HEK293 (cell line): Measurements from ENCODE around the gene MTMR4.

ENCODE experiments used
- CTCF ChIA-PET: fragments of 350-600 bp; formaldehyde crosslinking; extraction: SDS; loops from one replicate; lab custom pipeline; 2021; ENCODE audit warnings: antibody characterized with exemption; lab: Yijun Ruan, JAX
- POLR2A ChIA-PET: fragments of 300-600 bp; formaldehyde crosslinking; extraction: SDS; loops from one replicate; lab custom pipeline; 2020; ENCODE audit warnings: antibody characterized with exemption, inconsistent platforms; lab: Yijun Ruan, JAX
- H3K27ac ChIP-seq: fragments of 200-500 bp; sonication (Bioruptor generic); 2 replicates; pipeline ENCODE4 v1.5.1; 2014; ENCODE audit warnings: low read depth, low read length, control low read depth, inconsistent platforms; ENCODE audit errors: extremely low read depth
- H3K36me3 ChIP-seq, 2 experiments: fragments of 200-500 bp in 1 of 2; sonication (Bioruptor generic) in 1 of 2; 1 replicate in 1 of 2; 2 replicates in 1 of 2; pipeline ENCODE4 v1.5.1; 2014 to 2017; ENCODE audit warnings: inconsistent platforms in 2 of 2, low read length in 2 of 2; ENCODE audit not compliant: control insufficient read depth in 2 of 2, insufficient read depth in 1 of 2
- H3K4me1 ChIP-seq: fragments of 200-500 bp; sonication (Bioruptor generic); 2 replicates; pipeline ENCODE4 v1.5.1; 2014; ENCODE audit warnings: mild to moderate bottlenecking, low read length, inconsistent platforms; ENCODE audit not compliant: control insufficient read depth, insufficient read depth
- H3K4me3 ChIP-seq: 2 replicates; pipeline ENCODE4 v1.5.1; 2011; ENCODE audit warnings: low read depth, mild to moderate bottlenecking, control low read depth, low read length, moderate library complexity
- H3K9me3 ChIP-seq: fragments of 200-500 bp; sonication (Bioruptor generic); 2 replicates; pipeline ENCODE4 v1.5.1; 2014; ENCODE audit warnings: low read depth, low read length, inconsistent platforms; ENCODE audit not compliant: control insufficient read depth, insufficient read depth
- HOXA7 ChIP-seq: sonication (generic); formaldehyde crosslinking; IDR thresholded peaks from 2 replicates; pipeline ENCODE4 v1.8.1; 2022; ENCODE audit warnings: missing genetic modification reagents, borderline replicate concordance
- RBAK ChIP-seq: fragments of 450-650 bp; formaldehyde crosslinking; IDR thresholded peaks from 2 replicates; pipeline ENCODE4 v1.5.1; 2016; ENCODE audit warnings: missing biosample characterization, missing genetic modification characterization
- SP7 ChIP-seq: fragments of 450-650 bp; formaldehyde crosslinking; IDR thresholded peaks from 2 replicates; pipeline ENCODE4 v1.5.1; 2016; ENCODE audit warnings: missing biosample characterization, missing genetic modification characterization
- TCF7L2 ChIP-seq: IDR thresholded peaks from 2 replicates; pipeline ENCODE4 v1.6.1; 2011; ENCODE audit warnings: low read depth, mild to moderate bottlenecking, inconsistent platforms, low read length, moderate library complexity, borderline replicate concordance
- ZBTB20 ChIP-seq: fragments of 450-650 bp; formaldehyde crosslinking; IDR thresholded peaks from 2 replicates; pipeline ENCODE4 v1.5.1; 2016; ENCODE audit warnings: missing biosample characterization, missing genetic modification characterization
- ZBTB44 ChIP-seq: fragments of 450-650 bp; IDR thresholded peaks from 2 replicates; pipeline ENCODE4 v1.5.1; 2018; ENCODE audit warnings: missing biosample characterization, mild to moderate bottlenecking, missing genetic modification characterization
- ZBTB8A ChIP-seq: fragments of 450-650 bp; formaldehyde crosslinking; IDR thresholded peaks from 2 replicates; pipeline ENCODE4 v1.5.1; 2016; ENCODE audit warnings: missing biosample characterization, missing genetic modification characterization
- ZNF148 ChIP-seq: fragments of 450-650 bp; formaldehyde crosslinking; IDR thresholded peaks from 2 replicates; pipeline ENCODE4 v1.5.0; 2017; ENCODE audit warnings: missing biosample characterization, missing genetic modification characterization, borderline replicate concordance
- ZNF239 ChIP-seq: fragments of 450-650 bp; formaldehyde crosslinking; IDR thresholded peaks from 2 replicates; pipeline ENCODE4 v1.5.1; 2016; ENCODE audit warnings: missing biosample characterization, missing genetic modification characterization
- ZNF26 ChIP-seq: fragments of 450-650 bp; formaldehyde crosslinking; IDR thresholded peaks from 2 replicates; pipeline ENCODE4 v1.5.1; 2016; ENCODE audit warnings: missing biosample characterization, missing genetic modification characterization
- ZNF37A ChIP-seq: fragments of 450-650 bp; IDR thresholded peaks from 2 replicates; pipeline ENCODE4 v1.5.1; 2018; ENCODE audit warnings: missing biosample characterization, missing genetic modification characterization
- ZNF416 ChIP-seq: fragments of 450-650 bp; formaldehyde crosslinking; IDR thresholded peaks from 2 replicates; pipeline ENCODE4 v1.5.1; 2016; ENCODE audit warnings: missing biosample characterization, missing genetic modification characterization
- ZNF473 ChIP-seq: fragments of 450-650 bp; formaldehyde crosslinking; IDR thresholded peaks from 2 replicates; pipeline ENCODE4 v1.5.1; 2017; ENCODE audit warnings: missing biosample characterization, missing genetic modification characterization
- ZNF529 ChIP-seq: fragments of 450-650 bp; formaldehyde crosslinking; IDR thresholded peaks from 2 replicates; pipeline ENCODE4 v1.5.1; 2017; ENCODE audit warnings: missing genetic modification characterization, missing biosample characterization; ENCODE audit not compliant: insufficient replicate concordance
- ZNF585B ChIP-seq: fragments of 450-650 bp; formaldehyde crosslinking; IDR thresholded peaks from 2 replicates; pipeline ENCODE4 v1.5.1; 2016; ENCODE audit warnings: missing biosample characterization, missing genetic modification characterization
- ZNF629 ChIP-seq: fragments of 450-650 bp; formaldehyde crosslinking; IDR thresholded peaks from 2 replicates; pipeline ENCODE4 v1.5.1; 2017; ENCODE audit warnings: missing biosample characterization, missing genetic modification characterization
- ZNF658 ChIP-seq: fragments of 450-650 bp; formaldehyde crosslinking; IDR thresholded peaks from 2 replicates; pipeline ENCODE4; 2016; ENCODE audit warnings: missing biosample characterization, missing genetic modification characterization
- ZNF701 ChIP-seq: fragments of 450-650 bp; formaldehyde crosslinking; IDR thresholded peaks from 2 replicates; pipeline ENCODE4 v1.5.1; 2016; ENCODE audit warnings: missing biosample characterization, missing genetic modification characterization
- TF ChIP-seq, protein P1 (sequence below): fragments of 450-650 bp; formaldehyde crosslinking; IDR thresholded peaks from 2 replicates; pipeline ENCODE4 v1.5.1; 2017; ENCODE audit warnings: missing biosample characterization, missing genetic modification characterization
- TF ChIP-seq, protein P2 (sequence below): fragments of 450-650 bp; formaldehyde crosslinking; IDR thresholded peaks from 2 replicates; pipeline ENCODE4 v1.5.1; 2017; ENCODE audit warnings: missing biosample characterization, missing genetic modification characterization
- TF ChIP-seq, protein P3 (sequence below): fragments of 450-650 bp; formaldehyde crosslinking; IDR thresholded peaks from 2 replicates; pipeline ENCODE4 v1.5.1; 2016; ENCODE audit warnings: missing biosample characterization, missing genetic modification characterization, borderline replicate concordance

The MTMR4 gene

DNA sequence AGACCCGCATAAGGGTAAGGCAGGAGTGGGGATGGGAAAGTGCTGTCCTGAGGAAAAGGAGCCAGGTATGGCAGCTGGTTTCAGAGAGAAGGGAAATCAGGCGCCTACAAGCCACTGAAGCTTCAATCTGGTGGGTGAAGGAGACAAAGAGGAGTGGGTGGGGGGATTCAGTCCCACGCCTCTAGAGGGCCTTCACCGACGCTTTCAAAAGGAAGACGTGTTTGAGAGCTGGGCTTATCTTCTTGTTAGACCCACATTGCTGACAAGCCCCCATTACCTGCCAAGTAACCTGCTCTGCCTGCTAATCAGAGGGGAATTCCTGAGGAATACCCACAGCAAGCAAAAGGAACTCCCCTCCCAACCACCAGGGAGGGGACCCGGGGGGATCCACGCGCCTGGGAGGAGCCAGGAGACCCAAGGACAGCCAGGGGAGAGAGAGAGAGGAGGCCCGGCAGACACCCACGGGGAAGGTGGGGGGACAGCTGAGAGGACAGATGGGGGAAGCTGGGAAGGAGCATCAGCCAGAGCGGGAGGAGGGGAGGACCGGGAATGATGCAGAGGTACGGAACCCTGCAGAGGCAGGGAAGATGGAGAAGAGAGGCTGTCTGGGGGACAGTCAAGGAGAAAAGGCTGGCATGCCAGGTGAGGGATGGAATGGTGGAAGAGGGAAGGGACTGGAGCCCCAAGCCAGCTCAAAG is 1.0 kb downstream of the MTMR4 start:
- H3K4me1 ChIP-seq = peaks cover 3% of the 10 kb centered on the region; the same call in 1 of the 2 replicates
- H3K9me3 ChIP-seq = no peaks in the 10 kb centered on the region
- peaks cover 37 to 50% of the 10 kb centered on the region in 2 experiments for H3K36me3 ChIP-seq
- peak overlapping the region; percentile 76; the same call in 1 of the 2 replicates for H3K27ac ChIP-seq
- CTCF ChIA-PET = interaction anchor here (0.6 kb wide), 1 partner anchor 231 kb away, joined by 3 read pairs; no protein-coding TSS in a partner anchor
- POLR2A ChIA-PET = interaction anchor here (0.5 to 2.1 kb wide), 5 partner anchors 21 to 161 kb away, joined by 3 to 26 read pairs (median 6); partner anchors contain the start of genes RNF43 and SUPT4H1
- peak overlapping the region; percentile 74 for H3K4me3 ChIP-seq
- TF ChIP-seq HOXA7 (CRISPR knock-in tag) = no peak
- TF ChIP-seq ZNF701 (tag by site-specific recombination) = no peak
- no peak for TF ChIP-seq ZNF239 (tag by site-specific recombination)
- no peak for TF ChIP-seq ZNF473 (tag by site-specific recombination)
- TF ChIP-seq ZBTB8A (tag by site-specific recombination) = no peak
- TF ChIP-seq, protein P1, sequence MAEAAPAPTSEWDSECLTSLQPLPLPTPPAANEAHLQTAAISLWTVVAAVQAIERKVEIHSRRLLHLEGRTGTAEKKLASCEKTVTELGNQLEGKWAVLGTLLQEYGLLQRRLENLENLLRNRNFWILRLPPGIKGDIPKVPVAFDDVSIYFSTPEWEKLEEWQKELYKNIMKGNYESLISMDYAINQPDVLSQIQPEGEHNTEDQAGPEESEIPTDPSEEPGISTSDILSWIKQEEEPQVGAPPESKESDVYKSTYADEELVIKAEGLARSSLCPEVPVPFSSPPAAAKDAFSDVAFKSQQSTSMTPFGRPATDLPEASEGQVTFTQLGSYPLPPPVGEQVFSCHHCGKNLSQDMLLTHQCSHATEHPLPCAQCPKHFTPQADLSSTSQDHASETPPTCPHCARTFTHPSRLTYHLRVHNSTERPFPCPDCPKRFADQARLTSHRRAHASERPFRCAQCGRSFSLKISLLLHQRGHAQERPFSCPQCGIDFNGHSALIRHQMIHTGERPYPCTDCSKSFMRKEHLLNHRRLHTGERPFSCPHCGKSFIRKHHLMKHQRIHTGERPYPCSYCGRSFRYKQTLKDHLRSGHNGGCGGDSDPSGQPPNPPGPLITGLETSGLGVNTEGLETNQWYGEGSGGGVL (tag by site-specific recombination) = peak; percentile 98
- no peak for TF ChIP-seq ZNF37A (tag by site-specific recombination)
- no peak for TF ChIP-seq ZNF629 (tag by site-specific recombination)
- no peak for TF ChIP-seq ZBTB44 (tag by site-specific recombination)
- TF ChIP-seq, protein P2, sequence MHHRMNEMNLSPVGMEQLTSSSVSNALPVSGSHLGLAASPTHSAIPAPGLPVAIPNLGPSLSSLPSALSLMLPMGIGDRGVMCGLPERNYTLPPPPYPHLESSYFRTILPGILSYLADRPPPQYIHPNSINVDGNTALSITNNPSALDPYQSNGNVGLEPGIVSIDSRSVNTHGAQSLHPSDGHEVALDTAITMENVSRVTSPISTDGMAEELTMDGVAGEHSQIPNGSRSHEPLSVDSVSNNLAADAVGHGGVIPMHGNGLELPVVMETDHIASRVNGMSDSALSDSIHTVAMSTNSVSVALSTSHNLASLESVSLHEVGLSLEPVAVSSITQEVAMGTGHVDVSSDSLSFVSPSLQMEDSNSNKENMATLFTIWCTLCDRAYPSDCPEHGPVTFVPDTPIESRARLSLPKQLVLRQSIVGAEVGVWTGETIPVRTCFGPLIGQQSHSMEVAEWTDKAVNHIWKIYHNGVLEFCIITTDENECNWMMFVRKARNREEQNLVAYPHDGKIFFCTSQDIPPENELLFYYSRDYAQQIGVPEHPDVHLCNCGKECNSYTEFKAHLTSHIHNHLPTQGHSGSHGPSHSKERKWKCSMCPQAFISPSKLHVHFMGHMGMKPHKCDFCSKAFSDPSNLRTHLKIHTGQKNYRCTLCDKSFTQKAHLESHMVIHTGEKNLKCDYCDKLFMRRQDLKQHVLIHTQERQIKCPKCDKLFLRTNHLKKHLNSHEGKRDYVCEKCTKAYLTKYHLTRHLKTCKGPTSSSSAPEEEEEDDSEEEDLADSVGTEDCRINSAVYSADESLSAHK (tag by site-specific recombination) = no peak
- no peak for TF ChIP-seq ZNF529 (tag by site-specific recombination)
- no peak for TF ChIP-seq ZNF416
- TF ChIP-seq ZBTB20 (tag by site-specific recombination) = 0 out of 2 replicates have a peak, but pooled peaks have one; percentile 9
- no peak for TF ChIP-seq ZNF26 (tag by site-specific recombination)
- TF ChIP-seq, protein P3, sequence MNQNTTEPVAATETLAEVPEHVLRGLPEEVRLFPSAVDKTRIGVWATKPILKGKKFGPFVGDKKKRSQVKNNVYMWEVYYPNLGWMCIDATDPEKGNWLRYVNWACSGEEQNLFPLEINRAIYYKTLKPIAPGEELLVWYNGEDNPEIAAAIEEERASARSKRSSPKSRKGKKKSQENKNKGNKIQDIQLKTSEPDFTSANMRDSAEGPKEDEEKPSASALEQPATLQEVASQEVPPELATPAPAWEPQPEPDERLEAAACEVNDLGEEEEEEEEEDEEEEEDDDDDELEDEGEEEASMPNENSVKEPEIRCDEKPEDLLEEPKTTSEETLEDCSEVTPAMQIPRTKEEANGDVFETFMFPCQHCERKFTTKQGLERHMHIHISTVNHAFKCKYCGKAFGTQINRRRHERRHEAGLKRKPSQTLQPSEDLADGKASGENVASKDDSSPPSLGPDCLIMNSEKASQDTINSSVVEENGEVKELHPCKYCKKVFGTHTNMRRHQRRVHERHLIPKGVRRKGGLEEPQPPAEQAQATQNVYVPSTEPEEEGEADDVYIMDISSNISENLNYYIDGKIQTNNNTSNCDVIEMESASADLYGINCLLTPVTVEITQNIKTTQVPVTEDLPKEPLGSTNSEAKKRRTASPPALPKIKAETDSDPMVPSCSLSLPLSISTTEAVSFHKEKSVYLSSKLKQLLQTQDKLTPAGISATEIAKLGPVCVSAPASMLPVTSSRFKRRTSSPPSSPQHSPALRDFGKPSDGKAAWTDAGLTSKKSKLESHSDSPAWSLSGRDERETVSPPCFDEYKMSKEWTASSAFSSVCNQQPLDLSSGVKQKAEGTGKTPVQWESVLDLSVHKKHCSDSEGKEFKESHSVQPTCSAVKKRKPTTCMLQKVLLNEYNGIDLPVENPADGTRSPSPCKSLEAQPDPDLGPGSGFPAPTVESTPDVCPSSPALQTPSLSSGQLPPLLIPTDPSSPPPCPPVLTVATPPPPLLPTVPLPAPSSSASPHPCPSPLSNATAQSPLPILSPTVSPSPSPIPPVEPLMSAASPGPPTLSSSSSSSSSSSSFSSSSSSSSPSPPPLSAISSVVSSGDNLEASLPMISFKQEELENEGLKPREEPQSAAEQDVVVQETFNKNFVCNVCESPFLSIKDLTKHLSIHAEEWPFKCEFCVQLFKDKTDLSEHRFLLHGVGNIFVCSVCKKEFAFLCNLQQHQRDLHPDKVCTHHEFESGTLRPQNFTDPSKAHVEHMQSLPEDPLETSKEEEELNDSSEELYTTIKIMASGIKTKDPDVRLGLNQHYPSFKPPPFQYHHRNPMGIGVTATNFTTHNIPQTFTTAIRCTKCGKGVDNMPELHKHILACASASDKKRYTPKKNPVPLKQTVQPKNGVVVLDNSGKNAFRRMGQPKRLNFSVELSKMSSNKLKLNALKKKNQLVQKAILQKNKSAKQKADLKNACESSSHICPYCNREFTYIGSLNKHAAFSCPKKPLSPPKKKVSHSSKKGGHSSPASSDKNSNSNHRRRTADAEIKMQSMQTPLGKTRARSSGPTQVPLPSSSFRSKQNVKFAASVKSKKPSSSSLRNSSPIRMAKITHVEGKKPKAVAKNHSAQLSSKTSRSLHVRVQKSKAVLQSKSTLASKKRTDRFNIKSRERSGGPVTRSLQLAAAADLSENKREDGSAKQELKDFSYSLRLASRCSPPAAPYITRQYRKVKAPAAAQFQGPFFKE = no peak
- no peak for TF ChIP-seq RBAK
- 0 out of 2 replicates have a peak, but pooled peaks have one; percentile 32 for TF ChIP-seq SP7
- no peak for TF ChIP-seq TCF7L2
- no peak for TF ChIP-seq ZNF585B (tag by site-specific recombination)
- no peak for TF ChIP-seq ZNF658 (tag by site-specific recombination)
- TF ChIP-seq ZNF148 (tag by site-specific recombination) = no peak
